Activated gamma-delta T cell treated with anti-CD3 and anti-CD28 coated beads, Interleukin-2, amount 50 U/mL, for 16 hours (primary cell): ENCODE measurements around the gene UCN2.
A peak's percentile ranks its signal among the peaks of the same experiment; 100 is the strongest.

Source experiments
- DNase-seq: peaks from one replicate; pipeline ENCODE4 v3.0.0-alpha.2; 2020; ENCODE audit warnings: low read depth

UCN2 gene, protein sequence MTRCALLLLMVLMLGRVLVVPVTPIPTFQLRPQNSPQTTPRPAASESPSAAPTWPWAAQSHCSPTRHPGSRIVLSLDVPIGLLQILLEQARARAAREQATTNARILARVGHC

GRCh38 chr3:48563382-48563918 is at the start of gene UCN2:
UCN2 (minus strand) TSS chr3:48563781; CDS start chr3:48563124, 657 bp downstream.
- no peak for DNase-seq

DNA sequence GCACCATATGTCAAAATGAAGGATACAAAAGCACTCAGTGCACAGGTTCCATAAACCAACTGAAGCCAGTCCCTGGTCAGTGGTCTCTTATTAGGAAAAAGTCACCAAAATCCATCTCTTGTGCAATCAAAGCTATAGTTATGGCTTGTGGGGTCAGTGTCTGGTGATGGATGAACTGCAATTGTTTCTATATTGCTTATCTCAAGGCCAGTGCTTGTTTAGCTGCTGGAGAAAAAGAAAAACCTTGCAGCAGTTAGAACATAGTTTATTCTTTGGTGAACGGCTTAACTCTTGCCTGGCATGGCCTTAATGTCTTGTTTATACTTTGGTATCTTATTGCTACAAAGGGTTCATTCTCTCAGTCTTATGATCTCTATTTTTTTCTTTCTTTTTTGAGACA is 48.7 kb upstream of the UCN2 start:
- DNase-seq, result no peak

DNA sequence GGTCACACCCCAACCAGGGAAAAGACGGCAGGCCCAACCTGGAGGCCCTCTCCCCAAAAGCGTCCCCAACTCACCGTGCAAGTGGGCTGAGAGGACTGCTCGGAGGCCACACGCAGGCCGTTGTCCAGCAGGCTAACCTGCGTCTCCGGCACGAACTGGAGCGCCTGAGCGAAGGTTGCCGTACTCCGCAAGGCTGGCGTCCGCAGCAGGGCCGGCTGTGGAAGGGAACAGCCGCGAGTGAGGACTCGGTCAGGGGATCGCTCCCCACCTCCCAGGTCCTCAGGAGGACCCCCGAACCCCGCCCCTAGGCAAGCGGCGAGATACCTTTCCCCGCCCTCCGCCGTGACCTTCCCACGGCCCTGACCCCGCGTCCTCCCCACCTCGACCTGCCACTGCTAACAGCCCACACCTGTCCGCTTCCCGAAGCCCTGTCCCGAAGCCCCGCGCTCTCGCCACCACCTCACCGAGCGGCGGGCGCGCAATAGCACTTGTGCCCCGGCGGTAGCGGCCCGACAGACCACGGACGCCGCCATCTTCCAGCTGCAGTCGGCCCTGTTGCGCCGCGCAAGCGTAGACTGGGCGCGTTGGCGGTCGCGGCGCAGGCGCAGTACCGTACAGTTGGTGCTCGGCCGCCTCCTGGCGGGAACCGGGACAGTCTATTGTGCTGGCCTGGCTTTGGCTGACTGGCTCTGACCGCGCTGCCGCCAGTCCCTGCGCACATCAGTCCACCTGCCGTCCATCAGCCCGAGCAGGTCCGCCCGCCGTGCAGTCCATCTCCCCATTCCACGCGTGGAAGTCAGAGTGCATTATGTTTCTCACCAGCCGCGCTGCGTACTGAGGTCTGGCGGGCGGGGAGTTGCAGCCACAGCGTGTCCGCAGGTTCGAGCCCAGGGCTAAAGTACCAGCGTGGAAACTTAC is 45.8 kb upstream of the UCN2 start, which contains the start of gene UQCRC1:
TSS of gene UQCRC1 (minus strand) at position 559 of the 918 bp plus-strand sequence. CDS start at position 533, 26 bp downstream.
- peak; percentile 81 for DNase-seq

GRCh38 chr3:48607519-48607918 is 43.9 kb upstream of the UCN2 start:
- DNase-seq, result no peak

GRCh38 chr3:48601622-48601994 is 38.0 kb upstream of the UCN2 start:
- no peak for DNase-seq

DNA sequence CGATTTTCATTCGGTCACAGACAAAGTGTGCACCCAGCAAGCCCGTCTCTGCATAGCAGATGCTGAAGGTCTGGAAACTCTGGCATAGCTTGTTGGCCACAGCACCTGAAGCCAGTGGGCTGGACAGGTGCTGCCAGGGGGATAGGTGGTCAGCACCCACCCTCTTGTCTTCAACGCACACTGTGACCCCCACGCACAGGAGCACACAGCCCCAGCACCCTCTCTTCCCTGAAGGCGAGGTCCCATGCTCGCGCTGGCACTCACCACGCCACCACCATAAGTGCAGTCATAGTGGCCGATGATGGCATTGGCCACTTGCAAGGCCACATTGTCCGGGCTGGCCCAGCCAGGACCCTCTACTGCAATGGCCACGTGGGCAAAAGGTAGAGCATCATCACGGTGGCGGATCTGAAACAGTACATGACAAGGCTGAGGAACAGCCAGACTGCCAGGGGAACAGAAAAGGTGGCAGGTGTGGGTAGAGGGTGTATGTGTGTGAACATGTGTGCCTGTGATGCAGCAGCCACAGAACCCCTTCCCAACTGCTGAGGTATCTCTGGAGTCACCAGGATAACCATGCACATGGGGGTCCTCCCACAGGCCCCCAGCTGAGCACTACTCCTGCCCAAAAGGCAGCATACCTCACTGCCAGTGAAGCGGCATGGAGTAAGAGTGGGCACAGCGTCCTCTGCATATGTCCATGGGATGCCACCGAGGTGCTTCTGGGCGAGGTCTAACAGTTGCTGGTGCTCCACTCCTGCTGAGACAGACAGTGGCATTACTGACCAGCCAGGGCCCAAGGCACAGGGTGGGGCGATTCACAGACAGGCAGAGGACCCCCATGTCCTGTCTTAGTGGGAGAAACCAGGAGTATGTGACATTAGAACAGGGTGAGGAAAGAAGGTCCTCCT is 37.4 kb upstream of the UCN2 start:
- no peak for DNase-seq

GRCh38 chr3:48599509-48600285 is 36.1 kb upstream of the UCN2 start:
- no peak for DNase-seq

DNA sequence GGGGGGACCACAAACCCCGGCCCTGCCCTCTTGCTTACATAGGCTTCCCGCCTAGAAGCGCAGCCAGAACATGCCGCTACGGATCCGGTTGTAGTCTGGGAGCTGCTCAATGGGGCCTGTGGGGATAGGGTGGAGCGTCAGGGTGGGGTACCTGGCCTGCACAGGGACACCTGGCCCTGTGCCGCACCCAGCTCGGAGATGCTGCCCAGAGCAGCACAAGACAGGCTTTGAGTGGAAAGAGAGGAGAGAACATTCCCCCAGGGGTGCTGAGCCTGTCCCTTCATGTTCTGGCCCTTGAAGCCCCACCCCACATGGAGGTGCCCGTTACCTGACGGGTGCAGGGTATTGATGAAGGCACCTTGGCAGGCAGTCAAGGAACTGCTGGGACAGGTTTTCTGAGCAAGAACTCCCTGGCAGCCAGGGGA is 35.5 kb upstream of the UCN2 start:
- no peak for DNase-seq

DNA sequence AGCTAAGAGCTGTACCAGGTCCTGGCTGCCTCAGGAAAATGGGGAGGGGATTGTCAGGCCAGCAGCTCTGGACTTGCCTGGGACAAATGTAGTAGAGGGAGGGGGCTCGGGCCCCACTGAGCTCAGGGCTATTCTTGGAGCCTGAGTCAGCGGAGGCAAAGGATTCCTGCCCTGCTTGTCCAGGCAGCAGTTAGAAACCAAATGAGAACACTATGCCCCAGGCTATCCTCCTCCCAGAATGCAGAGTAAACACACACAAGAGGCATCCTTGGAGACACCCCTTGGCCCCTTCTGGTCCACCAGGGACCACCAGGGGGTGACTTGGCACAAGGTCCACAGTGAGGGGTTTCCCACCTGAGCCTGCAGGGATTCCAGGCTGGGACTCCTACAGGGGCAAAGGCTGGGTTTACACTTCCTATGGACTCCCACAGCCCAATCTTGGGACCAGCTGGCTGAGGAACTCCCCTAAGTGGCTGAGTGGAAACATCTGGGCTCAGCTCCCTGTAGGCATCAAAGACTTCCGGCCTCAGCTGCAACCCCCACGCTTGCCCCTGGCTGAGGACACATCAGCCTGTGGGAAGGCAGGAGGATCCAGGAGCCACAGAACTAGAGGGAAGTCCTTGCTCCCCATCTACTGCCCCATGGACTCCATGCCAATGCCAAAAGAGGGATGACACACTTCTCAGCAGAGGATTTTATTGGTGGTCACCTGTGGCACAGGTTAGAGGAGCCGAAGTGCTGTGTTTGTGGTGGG is 34.9 kb upstream of the UCN2 start:
- no peak for DNase-seq

- no peak for DNase-seq
Measured at GRCh38 chr3:48597408-48597800, 33.8 kb upstream of the UCN2 start.

DNA sequence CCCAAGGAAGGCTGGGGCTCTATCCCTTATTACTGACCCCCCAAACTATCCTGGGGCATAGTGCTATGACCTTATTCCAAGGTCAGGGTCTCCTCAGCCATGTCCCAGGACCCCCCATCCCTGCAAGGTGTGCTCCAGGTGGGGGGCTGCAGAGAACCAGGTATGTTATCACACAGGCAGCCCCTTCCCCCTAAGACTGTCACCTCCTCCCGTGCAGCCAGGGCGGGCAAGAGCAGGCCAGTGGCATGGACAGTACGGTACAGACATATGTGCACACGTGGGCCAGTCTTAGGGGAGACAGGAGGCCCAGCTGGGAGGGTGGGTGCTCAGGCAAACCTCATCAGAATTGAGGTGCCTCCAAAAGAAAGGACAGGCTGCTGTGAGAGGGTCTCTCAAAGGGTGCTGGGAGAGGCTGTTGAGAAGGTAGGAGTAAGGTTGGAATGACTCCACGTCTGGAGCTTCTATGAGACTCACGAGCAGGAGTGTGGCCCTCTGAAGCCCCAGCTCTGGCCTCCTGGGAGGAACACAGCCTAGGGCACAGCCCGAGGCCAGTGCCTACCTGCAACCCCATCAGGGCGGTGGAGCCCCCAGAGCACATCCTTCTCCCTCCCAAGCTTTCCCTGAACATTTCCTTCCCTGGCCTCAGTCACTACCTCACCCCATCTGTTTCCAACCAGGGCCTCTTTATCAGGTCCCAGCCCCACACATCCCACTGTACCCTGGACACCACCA is 33.3 kb upstream of the UCN2 start:
- no peak for DNase-seq

- no peak for DNase-seq
Measured at GRCh38 chr3:48596157-48596556, 32.6 kb upstream of the UCN2 start.

- no peak for DNase-seq
Measured at GRCh38 chr3:48595526-48596121, 32.0 kb upstream of the UCN2 start.

DNA sequence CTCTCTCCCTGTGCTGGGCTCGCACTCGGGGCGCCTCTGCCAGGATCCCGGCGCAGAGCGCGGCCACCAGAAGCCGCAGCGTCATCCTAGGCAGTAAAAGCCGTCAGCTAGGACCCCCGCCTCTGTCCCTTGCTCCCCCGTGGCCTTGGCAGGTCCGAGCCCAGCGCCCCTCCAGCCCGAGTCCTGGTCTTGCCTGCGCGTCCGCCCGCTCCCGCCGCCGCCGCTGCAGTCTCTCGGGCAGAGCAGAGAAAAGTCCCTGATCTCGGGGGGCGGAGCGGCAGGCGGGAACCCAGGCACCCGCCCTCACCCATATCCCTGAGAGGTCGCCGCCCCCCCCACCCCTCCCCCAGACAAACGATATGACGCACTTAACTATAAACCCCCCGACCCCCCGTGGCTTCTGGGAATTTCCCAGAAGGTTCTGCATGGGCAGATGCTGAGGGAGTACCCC is 31.5 kb upstream of the UCN2 start, which contains the start of gene COL7A1:
TSS of gene COL7A1 (minus strand) at position 255 of the 451 bp plus-strand sequence. CDS start at position 85, 170 bp downstream.
- DNase-seq, result no peak

DNA sequence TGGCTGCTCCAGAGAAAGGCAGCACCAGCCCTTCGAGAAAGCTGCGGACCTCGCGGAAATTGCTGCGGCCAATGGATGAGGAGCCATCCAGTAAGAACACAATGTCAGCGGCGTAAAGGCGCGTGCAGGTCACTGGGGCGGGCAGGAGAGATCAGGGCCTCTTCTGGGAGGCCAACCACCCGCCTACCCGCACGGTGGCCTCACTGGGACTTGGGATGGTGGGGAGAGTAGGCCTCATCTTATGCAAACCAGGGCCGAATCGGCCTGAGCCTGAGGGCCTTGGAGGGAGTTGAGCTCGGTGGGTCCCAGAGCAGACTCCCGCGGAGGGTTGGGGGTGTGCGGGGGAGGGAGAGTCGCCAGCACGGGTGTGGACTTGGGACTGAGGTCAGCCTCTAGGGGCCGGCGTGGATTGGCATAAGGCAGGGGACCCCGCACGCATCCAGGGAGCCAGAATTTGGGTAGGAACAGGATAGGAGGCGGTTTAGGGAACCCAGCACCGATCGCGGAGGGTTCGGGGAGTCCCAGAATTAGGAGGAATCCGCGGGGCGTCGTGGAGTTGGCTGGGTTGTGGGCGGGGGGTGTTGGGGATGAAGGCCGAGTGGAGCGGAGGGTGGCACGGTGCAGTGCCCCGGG is 31.0 kb upstream of the UCN2 start:
- DNase-seq, result no peak

- DNase-seq, result no peak
Measured at GRCh38 chr3:48593337-48593736, 29.8 kb upstream of the UCN2 start.

DNA sequence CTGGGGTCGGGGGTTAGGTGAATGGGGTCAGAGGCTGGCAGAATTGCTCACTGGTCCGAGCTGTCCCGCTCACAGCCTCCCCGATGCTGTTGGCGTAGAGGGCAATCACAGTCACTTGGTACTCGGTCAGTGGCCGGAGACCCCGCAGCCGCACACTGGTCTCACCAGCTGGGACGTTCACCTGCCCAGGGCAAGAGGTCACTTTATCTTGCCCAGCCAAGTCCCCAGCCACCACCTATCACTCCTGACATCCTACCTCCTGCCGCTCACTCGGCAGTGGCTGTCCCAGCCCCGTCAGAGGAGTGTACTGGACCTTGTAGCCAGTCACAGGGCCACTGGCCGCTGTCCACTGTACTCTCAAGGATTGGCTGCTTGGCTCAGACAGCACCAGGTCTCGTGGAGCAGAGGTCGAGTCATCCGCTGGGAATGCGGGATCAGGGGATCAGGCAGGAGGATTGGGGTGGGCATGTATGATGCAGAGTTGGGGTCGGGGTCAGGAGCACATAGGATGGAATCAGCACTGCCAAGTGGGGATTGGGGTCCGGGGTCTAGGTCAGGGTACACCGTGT is 29.0 kb upstream of the UCN2 start:
- no peak for DNase-seq

- DNase-seq, result no peak
Measured at GRCh38 chr3:48591886-48592518, 28.4 kb upstream of the UCN2 start.
